T-cell (primary cell): Measurements from ENCODE around the gene PDXDC1. TPM values are rescaled to one million over a fixed set of nuclear protein-coding genes. Genes with fewer than 3 reads are reported as not detected.
"Not testable (repeated sequence)": the region's sequence is repeated elsewhere in the genome, so short reads cannot be mapped to it uniquely, and the experiment has no call there.

ENCODE experiments used
- ATAC-seq, 4 experiments: fragments of 200-7000 bp in 3 of 4; fragments of 150-1000 bp in 1 of 4; cut with Tn5 transposase; replicated peaks in 1 of 4; 1 replicate in 3 of 4; 2 replicates in 1 of 4; pipeline ENCODE4 v1.10.0; 2021; ENCODE audit warnings: moderate library complexity in 3 of 4, mild to moderate bottlenecking in 2 of 4, moderate number of reproducible peaks in 1 of 4
- CTCF ChIA-PET, 2 donors: fragments of 300-600 bp; sonication (Branson Sonifier 250); formaldehyde crosslinking; loops; one replicate each; lab custom pipeline; 2022; ENCODE audit warnings: antibody characterized with exemption in 2 of 2; lab: Charles Lee
- POLR2A ChIA-PET, 2 donors: fragments of 300-600 bp; sonication (Branson Sonifier 250); formaldehyde crosslinking; loops; one replicate each; lab custom pipeline; 2022; ENCODE audit warnings: antibody characterized with exemption in 2 of 2; lab: Charles Lee
- DNase-seq, 35 experiments: peaks; one replicate each; pipeline versions ENCODE4 v3.0.0 to v3.0.0-alpha.2; 2013 to 2023
- H3K27ac ChIP-seq: one replicate; pipeline ENCODE4 v1.5.1; 2013; ENCODE audit warnings: low read length
- H3K27me3 ChIP-seq, 2 experiments: replicated peaks in 1 of 2; 1 replicate in 1 of 2; 2 replicates in 1 of 2; pipeline versions ENCODE4 v1.6.1 to v1.7.0; 2013; ENCODE audit warnings: low read length in 1 of 2, mixed read lengths in 1 of 2; ENCODE audit not compliant: control insufficient read depth in 2 of 2, insufficient read depth in 2 of 2; ENCODE audit errors: extremely low read depth in 1 of 2
- H3K36me3 ChIP-seq, 2 donors: 1 replicate in 1 of 2; 2 replicates in 1 of 2; pipeline versions ENCODE4 v1.6.1 to v1.7.0; 2013; ENCODE audit warnings: low read length in 1 of 2; ENCODE audit not compliant: control insufficient read depth in 2 of 2, insufficient read depth in 1 of 2; ENCODE audit errors: extremely low read depth in 1 of 2
- H3K4me1 ChIP-seq, 2 experiments: 1 replicate in 1 of 2; 2 replicates in 1 of 2; pipeline versions ENCODE4 v1.6.1 to v1.7.0; 2013; ENCODE audit warnings: low read length in 2 of 2, mixed read lengths in 1 of 2; ENCODE audit not compliant: insufficient read depth in 2 of 2, control insufficient read depth in 1 of 2; ENCODE audit errors: extremely low read depth in 1 of 2
- H3K4me3 ChIP-seq, 2 donors: 1 replicate in 1 of 2; 2 replicates in 1 of 2; pipeline versions ENCODE4 v1.5.1 to v1.7.0; 2013; ENCODE audit warnings: mild to moderate bottlenecking in 2 of 2, low read length in 1 of 2, moderate library complexity in 1 of 2; ENCODE audit not compliant: control insufficient read depth in 1 of 2; ENCODE audit errors: extremely low read depth in 1 of 2
- H3K9me3 ChIP-seq: 2 replicates; pipeline ENCODE4 v1.7.0; 2013
- H3K27ac Mint-ChIP-seq, 2 donors: one replicate each; pipeline ENCODE4 v1.8.0; 2020 to 2021; ENCODE audit warnings: mild to moderate bottlenecking in 2 of 2, mixed read lengths in 2 of 2
- H3K27me3 Mint-ChIP-seq, 2 donors: one replicate each; pipeline ENCODE4 v1.8.0; 2021 to 2022; ENCODE audit warnings: mixed read lengths in 2 of 2
- H3K36me3 Mint-ChIP-seq: one replicate; pipeline ENCODE4 v1.8.0; 2021; ENCODE audit warnings: mixed read lengths
- H3K4me1 Mint-ChIP-seq, 3 donors: one replicate each; pipeline ENCODE4 v1.8.0; 2020 to 2022; ENCODE audit warnings: mixed read lengths in 3 of 3, mild to moderate bottlenecking in 1 of 3
- H3K4me3 Mint-ChIP-seq, 3 donors: one replicate each; pipeline ENCODE4 v1.8.0; 2020 to 2022; ENCODE audit warnings: mild to moderate bottlenecking in 3 of 3, mixed read lengths in 3 of 3, moderate library complexity in 3 of 3
- H3K9me3 Mint-ChIP-seq, 3 donors: one replicate each; pipeline ENCODE4 v1.8.0; 2020 to 2022; ENCODE audit warnings: mixed read lengths in 3 of 3
- WGBS: methylation state at CpG from one replicate; pipeline ENCODE4 v1.1.5; 2013; ENCODE audit warnings: missing lambda C conversion rate; ENCODE audit not compliant: insufficient coverage; 5-methylcytosine and 5-hydroxymethylcytosine counted together
- total RNA-seq, 35 experiments: library from RNA in 6 of 35; stranded (reverse) in 6 of 35; fragments of 120-200 nt in 1 of 35; gene quantifications; one replicate each; pipeline versions ENCODE4 v1.2.1 to v1.2.4 and lab custom pipeline; 2013 to 2026

PDXDC1 gene
- total RNA-seq, 5 donors from 2014 or later (not counting 1 experiment from before 2014, with no cell fraction given), result 63.3 to 84.7 (median 72.4) TPM

DNA sequence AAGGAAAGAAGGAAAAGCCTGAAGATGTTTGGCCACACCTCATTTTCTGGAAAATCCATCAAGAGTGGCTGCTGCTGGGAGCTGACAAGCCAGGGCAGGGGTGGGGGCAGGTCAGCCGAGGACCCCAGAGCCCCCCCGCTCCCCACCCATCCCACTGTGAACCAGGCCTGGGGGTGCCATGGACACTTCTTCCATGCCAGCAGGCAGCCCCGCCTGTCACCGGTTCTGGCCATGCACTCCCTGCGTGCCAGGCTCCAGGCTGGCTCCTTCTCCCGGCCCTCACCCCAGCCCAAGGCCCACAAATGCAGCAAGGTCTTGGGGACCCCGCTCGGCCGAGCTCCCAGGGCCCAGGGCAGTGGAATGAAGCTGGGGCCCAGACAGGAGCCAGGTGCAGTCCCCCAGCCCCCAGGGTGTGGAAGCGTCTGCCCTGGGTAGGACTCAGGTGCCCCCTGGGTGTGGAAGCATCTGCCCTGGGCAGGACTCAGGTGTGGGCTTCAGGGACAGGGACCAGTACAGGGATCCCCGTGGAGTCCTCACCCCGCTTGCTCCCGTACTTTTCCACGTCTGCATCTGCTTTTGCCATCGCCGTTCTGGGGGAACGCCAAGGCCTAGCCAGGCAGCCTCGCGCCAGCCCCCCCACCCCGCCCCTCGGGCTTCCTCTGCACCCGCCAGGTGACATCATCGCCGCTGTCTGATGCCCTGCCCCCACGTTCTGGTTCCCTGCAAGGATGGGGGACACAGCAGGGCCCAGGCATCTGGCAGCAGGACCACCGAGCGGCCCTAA lies 167.5 kb downstream of the PDXDC1 start:
- CTCF ChIA-PET, H3K9me3 ChIP-seq, H3K27ac Mint-ChIP-seq, H3K4me3 ChIP-seq, H3K27me3 Mint-ChIP-seq, H3K36me3 ChIP-seq, H3K36me3 Mint-ChIP-seq, H3K27me3 ChIP-seq, POLR2A ChIA-PET, H3K27ac ChIP-seq, DNase-seq, H3K4me3 Mint-ChIP-seq, H3K9me3 Mint-ChIP-seq, H3K4me1 ChIP-seq: not testable (repeated sequence)
- peak in 1 of 4 experiments; percentile 29 for ATAC-seq
- 97% methylated on average over 6 of the region's 27 CpGs for WGBS
- peaks cover 0 to 10% (median 7%) of the 10 kb centered on the region in 3 donors for H3K4me1 Mint-ChIP-seq

DNA sequence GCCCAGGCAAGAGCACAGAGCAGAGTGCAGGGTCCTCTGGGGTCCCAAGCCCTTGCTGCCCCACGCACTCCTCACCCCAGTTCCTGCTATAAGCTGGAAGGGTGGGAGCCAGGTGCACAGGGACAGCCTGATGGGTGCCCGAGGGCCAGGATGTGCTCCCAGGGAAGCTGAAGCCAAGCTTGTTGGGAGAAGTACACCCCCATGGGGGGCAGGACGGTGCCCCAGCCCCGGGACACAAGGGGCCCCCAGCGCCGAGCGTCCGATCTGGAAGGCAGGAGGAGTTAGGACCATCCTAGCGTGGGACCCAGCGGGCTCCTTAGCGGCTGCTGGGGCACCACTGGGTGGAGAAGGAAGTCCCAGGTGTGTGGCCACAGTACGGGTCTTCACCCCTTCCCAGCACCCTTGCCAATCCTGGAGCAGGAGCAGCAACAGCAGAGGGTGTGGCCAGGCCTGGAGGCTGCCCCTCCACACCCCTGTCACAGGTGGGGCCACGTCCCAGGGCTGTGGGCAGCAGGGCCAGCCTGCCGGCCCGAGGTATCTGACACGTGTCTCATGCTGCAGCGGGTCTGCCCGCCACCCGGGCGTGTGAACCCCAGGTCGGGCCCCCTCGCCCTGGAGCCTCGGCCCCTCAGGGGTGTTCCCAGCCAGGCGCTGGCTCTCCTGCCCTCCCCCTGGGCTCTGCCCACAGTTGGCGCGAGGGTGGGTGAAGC lies 168.2 kb downstream of the PDXDC1 start:
- H3K27me3 Mint-ChIP-seq, H3K36me3 Mint-ChIP-seq, H3K9me3 ChIP-seq, ATAC-seq, H3K27me3 ChIP-seq, H3K27ac Mint-ChIP-seq, H3K4me3 Mint-ChIP-seq, H3K27ac ChIP-seq, H3K36me3 ChIP-seq, CTCF ChIA-PET, DNase-seq, H3K4me3 ChIP-seq, H3K4me1 ChIP-seq, POLR2A ChIA-PET, H3K9me3 Mint-ChIP-seq: not testable (repeated sequence)
- H3K4me1 Mint-ChIP-seq, result peaks cover 0 to 11% (median 7%) of the 10 kb centered on the region in 3 donors
- 70% methylated on average over 4 of the region's 26 CpGs for WGBS

DNA sequence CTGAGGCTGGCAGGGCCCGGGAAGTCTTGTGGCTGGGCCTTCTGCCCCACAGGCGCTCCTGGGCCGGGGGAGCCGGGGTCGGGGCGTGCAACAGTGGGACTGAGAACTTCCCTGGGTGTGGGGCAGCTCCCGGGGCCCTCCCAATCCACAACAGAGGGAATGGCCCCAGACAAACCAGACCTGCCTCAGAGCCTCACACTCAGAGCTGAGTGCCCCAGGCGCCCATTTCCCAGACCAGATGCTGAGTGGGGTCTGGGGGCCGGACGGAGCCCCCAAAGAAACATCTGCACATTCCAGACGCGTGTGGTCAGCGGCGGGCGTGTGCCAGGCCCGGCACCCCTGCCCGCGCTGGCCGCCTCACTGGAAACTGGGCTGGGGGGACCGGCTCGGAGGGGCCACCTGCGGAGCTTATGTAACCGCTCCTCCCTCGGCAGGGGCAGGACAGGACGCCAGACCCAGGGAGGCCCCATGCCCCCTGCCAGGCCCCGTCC lies 168.8 kb downstream of the PDXDC1 start:
- WGBS, result 96% methylated on average over 8 of the region's 26 CpGs
- H3K27ac Mint-ChIP-seq, result not testable (repeated sequence)
- peaks cover 0 to 11% (median 7%) of the 10 kb centered on the region in 3 donors for H3K4me1 Mint-ChIP-seq

DNA sequence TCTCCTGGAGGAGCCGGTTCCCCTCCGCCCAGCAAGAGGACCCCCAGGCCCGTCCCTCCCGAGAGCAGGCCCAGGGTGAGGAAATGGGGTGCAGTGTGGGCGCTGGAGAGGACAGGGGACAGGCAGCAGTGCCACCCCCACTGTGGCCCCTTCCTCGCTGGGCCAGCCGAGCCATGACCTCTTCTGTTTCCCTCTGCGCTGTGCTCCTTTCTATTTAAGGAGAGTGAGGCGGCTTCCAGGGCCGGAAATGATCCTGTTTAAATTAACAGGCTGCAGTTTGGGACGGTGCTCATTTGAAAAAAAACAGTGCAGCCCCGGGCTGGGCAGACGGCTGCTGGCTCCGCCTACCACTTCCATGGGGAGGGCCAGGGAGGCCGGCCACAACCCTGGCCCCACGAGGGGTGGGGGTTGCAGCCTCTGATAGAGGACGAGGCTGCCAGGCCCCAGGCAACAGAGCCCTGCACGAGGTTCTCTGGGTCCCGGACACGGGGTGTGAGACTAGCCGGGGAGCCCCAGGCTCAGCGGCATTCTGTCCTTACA lies 169.3 kb downstream of the PDXDC1 start:
- ATAC-seq, H3K9me3 ChIP-seq, H3K27ac Mint-ChIP-seq, H3K36me3 ChIP-seq, H3K4me1 ChIP-seq, DNase-seq, POLR2A ChIA-PET, H3K27ac ChIP-seq, H3K4me3 Mint-ChIP-seq, H3K9me3 Mint-ChIP-seq, H3K27me3 Mint-ChIP-seq, CTCF ChIA-PET, H3K4me3 ChIP-seq, H3K27me3 ChIP-seq, H3K36me3 Mint-ChIP-seq: not testable (repeated sequence)
- 79% methylated on average over 11 of the region's 22 CpGs for WGBS
- peaks cover 0 to 11% (median 7%) of the 10 kb centered on the region in 3 donors for H3K4me1 Mint-ChIP-seq

More for the DNA sequence above, 168.8 kb downstream of the PDXDC1 start:
- H3K9me3 ChIP-seq, H3K4me3 Mint-ChIP-seq, H3K9me3 Mint-ChIP-seq, H3K36me3 ChIP-seq, H3K27me3 Mint-ChIP-seq, DNase-seq, H3K27ac ChIP-seq, ATAC-seq, POLR2A ChIA-PET, H3K4me3 ChIP-seq, H3K36me3 Mint-ChIP-seq, H3K4me1 ChIP-seq, H3K27me3 ChIP-seq, CTCF ChIA-PET: not testable (repeated sequence)

DNA sequence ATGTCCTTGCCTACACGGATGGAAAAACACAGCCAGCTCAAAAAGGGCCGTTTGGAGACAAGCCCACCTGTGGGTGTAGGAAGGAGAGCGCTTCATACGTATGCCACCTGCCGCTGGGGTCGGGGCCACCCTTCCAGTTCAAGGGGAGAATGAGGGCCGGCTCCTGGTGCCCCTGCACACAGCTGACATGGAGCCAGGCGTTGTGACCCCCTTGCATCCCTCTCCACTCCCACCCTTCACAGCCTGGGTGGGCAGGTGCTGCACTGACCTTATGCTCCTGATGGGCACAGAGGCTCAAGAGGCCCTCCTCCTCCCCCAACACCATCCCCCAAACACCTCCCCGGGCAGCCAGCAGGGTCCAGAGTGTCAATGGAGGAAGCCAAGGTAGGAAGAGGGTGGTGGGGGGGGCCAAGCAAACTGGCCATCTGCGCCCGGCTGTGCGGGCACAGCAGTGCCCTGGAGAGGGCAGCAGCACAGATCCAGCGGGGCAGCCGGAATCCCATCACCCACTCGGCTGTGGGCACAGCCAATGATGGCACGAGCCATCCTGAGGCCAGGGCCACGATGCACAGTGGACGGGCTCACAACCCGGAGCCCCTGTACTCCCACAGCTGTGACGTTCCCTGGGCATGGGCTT lies 170.1 kb downstream of the PDXDC1 start:
- H3K4me1 ChIP-seq, H3K4me3 Mint-ChIP-seq, H3K4me1 Mint-ChIP-seq, H3K36me3 Mint-ChIP-seq, CTCF ChIA-PET, H3K27ac ChIP-seq, H3K27me3 Mint-ChIP-seq, H3K4me3 ChIP-seq, H3K27ac Mint-ChIP-seq, DNase-seq, H3K9me3 ChIP-seq, POLR2A ChIA-PET, H3K9me3 Mint-ChIP-seq, ATAC-seq, H3K36me3 ChIP-seq, H3K27me3 ChIP-seq: not testable (repeated sequence)
- WGBS, result 89% methylated on average over 9 of the region's 20 CpGs

DNA sequence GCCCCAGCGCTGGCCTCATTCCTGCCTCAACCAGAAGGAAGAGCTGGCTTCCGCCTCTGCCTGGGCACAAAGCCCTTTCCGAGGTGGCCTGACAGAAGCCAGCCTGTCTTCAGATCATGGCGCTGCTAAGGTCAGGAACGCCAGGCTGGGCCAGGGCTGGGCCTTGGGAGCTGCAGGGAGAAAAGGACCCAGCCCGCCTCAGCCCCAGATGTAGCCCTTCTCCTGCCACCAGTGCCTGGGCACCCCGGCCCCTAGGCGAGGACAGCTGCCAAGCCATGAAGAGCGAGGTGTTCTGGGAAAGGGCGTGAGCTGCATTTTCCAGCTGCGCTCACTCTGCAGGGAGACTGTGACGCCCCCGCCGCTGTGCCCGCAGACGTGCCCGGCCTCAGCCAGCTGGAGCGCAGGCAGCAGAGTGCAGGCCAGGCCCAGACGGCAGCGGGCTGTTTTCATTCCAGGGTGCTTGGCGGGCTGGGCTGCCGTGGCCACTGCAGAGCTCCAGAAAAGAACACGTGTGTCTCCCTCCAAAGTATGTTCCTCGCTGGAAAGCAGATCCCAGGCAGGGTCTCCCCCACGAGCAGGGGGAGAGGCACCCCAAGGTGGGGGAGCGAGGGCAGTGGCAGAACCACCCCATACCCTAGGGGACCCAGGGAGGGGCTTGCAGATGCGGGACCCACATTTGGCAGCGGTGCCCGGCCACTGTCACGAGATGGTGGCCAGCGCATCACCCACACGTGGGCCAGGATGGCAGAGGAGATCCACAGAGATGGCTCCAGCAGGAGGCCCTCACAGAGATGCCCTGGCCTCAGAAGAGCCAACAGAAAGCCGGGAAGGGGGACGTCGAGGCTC lies 170.8 kb downstream of the PDXDC1 start:
- H3K27ac Mint-ChIP-seq, H3K27ac ChIP-seq, CTCF ChIA-PET, POLR2A ChIA-PET, DNase-seq, H3K4me3 ChIP-seq, H3K36me3 ChIP-seq, ATAC-seq, H3K27me3 Mint-ChIP-seq, H3K27me3 ChIP-seq, H3K9me3 ChIP-seq, H3K36me3 Mint-ChIP-seq, H3K4me1 ChIP-seq, H3K4me3 Mint-ChIP-seq, H3K9me3 Mint-ChIP-seq, H3K4me1 Mint-ChIP-seq: not testable (repeated sequence)
- WGBS, result 89% methylated on average over 23 of the region's 35 CpGs
